SK-N-SH treated with all-trans-retinoic acid at 6 μM for 48 hours (cell line): ENCODE data around the gene CPA4.
A peak's percentile ranks its signal among the peaks of the same experiment; 100 is the strongest.

Source experiments
- ATAC-seq: fragments of 200-7000 bp; cut with Tn5 transposase; 3 replicates; pipeline ENCODE4 v1.9.1; 2020; ENCODE audit warnings: mild to moderate bottlenecking, moderate library complexity
- ESRRG ChIP-seq: fragments of 250-450 bp; sonication (Bioruptor Pico); IDR thresholded peaks from 2 replicates; pipeline ENCODE4 v1.6.1; 2021; ENCODE audit warnings: mild to moderate bottlenecking
- ISL1 ChIP-seq: fragments of 250-450 bp; sonication (Bioruptor Pico); IDR thresholded peaks from 2 replicates; pipeline ENCODE4 v2.1.2; 2022; ENCODE audit warnings: mild to moderate bottlenecking, moderate library complexity
- OSR1 ChIP-seq: fragments of 250-450 bp; sonication (Bioruptor Pico); IDR thresholded peaks from 2 replicates; pipeline ENCODE4 v1.8.0; 2022; ENCODE audit warnings: moderate library complexity, mild to moderate bottlenecking, inconsistent platforms
- PPARA ChIP-seq: fragments of 250-450 bp; sonication (Bioruptor Pico); IDR thresholded peaks from 2 replicates; pipeline ENCODE4 v1.5.0; 2020; ENCODE audit warnings: mild to moderate bottlenecking, borderline replicate concordance
- RARB ChIP-seq: fragments of 250-450 bp; sonication (Bioruptor Pico); IDR thresholded peaks from 2 replicates; pipeline ENCODE4 v1.8.0; 2021; ENCODE audit warnings: mild to moderate bottlenecking, moderate library complexity
- SNAI2 ChIP-seq: fragments of 250-450 bp; sonication (Bioruptor Pico); IDR thresholded peaks from 2 replicates; pipeline ENCODE4 v1.5.0; 2020; ENCODE audit warnings: mild to moderate bottlenecking, moderate library complexity
- TCF4 ChIP-seq: fragments of 250-450 bp; sonication (Bioruptor Pico); IDR thresholded peaks from 2 replicates; pipeline ENCODE4 v1.8.0; 2021; ENCODE audit warnings: mild to moderate bottlenecking, moderate library complexity, borderline replicate concordance
- ZC3H10 ChIP-seq: fragments of 250-450 bp; sonication (Bioruptor Pico); IDR thresholded peaks from 2 replicates; pipeline ENCODE4 v1.5.1; 2021; ENCODE audit warnings: mild to moderate bottlenecking, moderate library complexity
- ZFP3 ChIP-seq: fragments of 250-450 bp; sonication (Bioruptor Pico); IDR thresholded peaks from 2 replicates; pipeline ENCODE4 v1.5.0; 2020; ENCODE audit warnings: mild to moderate bottlenecking, moderate library complexity
- ZNF565 ChIP-seq: fragments of 450-650 bp; formaldehyde crosslinking; conservative IDR thresholded peaks from 2 replicates; pipeline ENCODE4 v1.5.0; 2020; ENCODE audit warnings: low read depth, mild to moderate bottlenecking, moderate library complexity
- ZNF70 ChIP-seq: fragments of 450-650 bp; formaldehyde crosslinking; IDR thresholded peaks from 2 replicates; pipeline ENCODE4 v1.5.0; 2020; ENCODE audit warnings: mild to moderate bottlenecking, moderate library complexity
- TF ChIP-seq, protein P1 (sequence below): fragments of 250-450 bp; sonication (Bioruptor Pico); IDR thresholded peaks from 2 replicates; pipeline ENCODE4 v1.5.0; 2020; ENCODE audit warnings: mild to moderate bottlenecking, moderate library complexity
- TF ChIP-seq, protein P2 (sequence below): fragments of 250-450 bp; sonication (Bioruptor Pico); IDR thresholded peaks from 2 replicates; pipeline ENCODE4 v1.5.1; 2020; ENCODE audit warnings: low read depth, mild to moderate bottlenecking, moderate library complexity
- TF ChIP-seq, protein P3 (sequence below): fragments of 250-450 bp; sonication (Bioruptor Pico); IDR thresholded peaks from 2 replicates; pipeline ENCODE4 v1.8.0; 2021; ENCODE audit warnings: low read depth, mild to moderate bottlenecking, moderate library complexity, borderline replicate concordance
- TF ChIP-seq, protein P4 (sequence below): fragments of 250-450 bp; sonication (Bioruptor Pico); IDR thresholded peaks from 2 replicates; pipeline ENCODE4 v1.5.1; 2021; ENCODE audit warnings: mild to moderate bottlenecking, moderate library complexity

Gene CPA4

DNA sequence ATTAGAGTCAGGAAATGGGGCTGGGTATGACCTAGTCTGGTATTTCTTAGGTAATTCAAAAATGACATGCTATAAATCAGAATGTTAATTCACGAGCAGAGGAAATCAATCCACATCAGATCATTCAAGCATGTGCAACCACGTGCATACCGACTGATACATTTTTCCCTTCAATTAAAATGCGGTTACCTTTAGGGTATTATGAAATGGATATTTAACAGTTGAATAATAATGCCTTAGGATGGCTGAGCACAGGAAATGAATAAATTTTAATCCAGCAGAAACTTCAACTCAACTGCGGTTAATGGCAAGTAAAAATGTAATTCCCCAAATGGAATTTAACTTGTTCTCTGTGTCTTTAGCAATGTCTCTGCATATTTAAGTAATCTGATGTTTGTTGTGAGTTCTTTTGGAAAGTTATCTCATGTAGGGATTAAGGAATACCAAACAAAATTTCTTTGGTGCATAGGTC, 17.1 kb upstream of the CPA4 start:
- TF ChIP-seq PPARA = no peak
- TF ChIP-seq, protein P1, sequence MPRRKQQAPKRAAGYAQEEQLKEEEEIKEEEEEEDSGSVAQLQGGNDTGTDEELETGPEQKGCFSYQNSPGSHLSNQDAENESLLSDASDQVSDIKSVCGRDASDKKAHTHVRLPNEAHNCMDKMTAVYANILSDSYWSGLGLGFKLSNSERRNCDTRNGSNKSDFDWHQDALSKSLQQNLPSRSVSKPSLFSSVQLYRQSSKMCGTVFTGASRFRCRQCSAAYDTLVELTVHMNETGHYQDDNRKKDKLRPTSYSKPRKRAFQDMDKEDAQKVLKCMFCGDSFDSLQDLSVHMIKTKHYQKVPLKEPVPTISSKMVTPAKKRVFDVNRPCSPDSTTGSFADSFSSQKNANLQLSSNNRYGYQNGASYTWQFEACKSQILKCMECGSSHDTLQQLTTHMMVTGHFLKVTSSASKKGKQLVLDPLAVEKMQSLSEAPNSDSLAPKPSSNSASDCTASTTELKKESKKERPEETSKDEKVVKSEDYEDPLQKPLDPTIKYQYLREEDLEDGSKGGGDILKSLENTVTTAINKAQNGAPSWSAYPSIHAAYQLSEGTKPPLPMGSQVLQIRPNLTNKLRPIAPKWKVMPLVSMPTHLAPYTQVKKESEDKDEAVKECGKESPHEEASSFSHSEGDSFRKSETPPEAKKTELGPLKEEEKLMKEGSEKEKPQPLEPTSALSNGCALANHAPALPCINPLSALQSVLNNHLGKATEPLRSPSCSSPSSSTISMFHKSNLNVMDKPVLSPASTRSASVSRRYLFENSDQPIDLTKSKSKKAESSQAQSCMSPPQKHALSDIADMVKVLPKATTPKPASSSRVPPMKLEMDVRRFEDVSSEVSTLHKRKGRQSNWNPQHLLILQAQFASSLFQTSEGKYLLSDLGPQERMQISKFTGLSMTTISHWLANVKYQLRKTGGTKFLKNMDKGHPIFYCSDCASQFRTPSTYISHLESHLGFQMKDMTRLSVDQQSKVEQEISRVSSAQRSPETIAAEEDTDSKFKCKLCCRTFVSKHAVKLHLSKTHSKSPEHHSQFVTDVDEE = no peak
- TF ChIP-seq, protein P2, sequence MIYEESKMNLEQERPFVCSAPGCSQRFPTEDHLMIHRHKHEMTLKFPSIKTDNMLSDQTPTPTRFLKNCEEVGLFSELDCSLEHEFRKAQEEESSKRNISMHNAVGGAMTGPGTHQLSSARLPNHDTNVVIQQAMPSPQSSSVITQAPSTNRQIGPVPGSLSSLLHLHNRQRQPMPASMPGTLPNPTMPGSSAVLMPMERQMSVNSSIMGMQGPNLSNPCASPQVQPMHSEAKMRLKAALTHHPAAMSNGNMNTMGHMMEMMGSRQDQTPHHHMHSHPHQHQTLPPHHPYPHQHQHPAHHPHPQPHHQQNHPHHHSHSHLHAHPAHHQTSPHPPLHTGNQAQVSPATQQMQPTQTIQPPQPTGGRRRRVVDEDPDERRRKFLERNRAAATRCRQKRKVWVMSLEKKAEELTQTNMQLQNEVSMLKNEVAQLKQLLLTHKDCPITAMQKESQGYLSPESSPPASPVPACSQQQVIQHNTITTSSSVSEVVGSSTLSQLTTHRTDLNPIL (CRISPR knock-in tag) = peak; percentile 51; the same call in 1 of the 2 replicates
- no peak for TF ChIP-seq ESRRG (CRISPR knock-in tag)
- TF ChIP-seq, protein P3, sequence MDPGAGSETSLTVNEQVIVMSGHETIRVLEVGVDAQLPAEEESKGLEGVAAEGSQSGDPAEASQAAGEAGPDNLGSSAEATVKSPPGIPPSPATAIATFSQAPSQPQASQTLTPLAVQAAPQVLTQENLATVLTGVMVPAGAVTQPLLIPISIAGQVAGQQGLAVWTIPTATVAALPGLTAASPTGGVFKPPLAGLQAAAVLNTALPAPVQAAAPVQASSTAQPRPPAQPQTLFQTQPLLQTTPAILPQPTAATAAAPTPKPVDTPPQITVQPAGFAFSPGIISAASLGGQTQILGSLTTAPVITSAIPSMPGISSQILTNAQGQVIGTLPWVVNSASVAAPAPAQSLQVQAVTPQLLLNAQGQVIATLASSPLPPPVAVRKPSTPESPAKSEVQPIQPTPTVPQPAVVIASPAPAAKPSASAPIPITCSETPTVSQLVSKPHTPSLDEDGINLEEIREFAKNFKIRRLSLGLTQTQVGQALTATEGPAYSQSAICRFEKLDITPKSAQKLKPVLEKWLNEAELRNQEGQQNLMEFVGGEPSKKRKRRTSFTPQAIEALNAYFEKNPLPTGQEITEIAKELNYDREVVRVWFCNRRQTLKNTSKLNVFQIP = no peak
- no peak for TF ChIP-seq SNAI2
- TF ChIP-seq ZFP3 (CRISPR knock-in tag) = no peak
- no peak for TF ChIP-seq ZNF565
- peak; percentile 78 for TF ChIP-seq ISL1 (CRISPR knock-in tag)
- no peak for TF ChIP-seq OSR1
- ATAC-seq = 0 out of 3 replicates have a peak, but pooled peaks have one; percentile 5

DNA sequence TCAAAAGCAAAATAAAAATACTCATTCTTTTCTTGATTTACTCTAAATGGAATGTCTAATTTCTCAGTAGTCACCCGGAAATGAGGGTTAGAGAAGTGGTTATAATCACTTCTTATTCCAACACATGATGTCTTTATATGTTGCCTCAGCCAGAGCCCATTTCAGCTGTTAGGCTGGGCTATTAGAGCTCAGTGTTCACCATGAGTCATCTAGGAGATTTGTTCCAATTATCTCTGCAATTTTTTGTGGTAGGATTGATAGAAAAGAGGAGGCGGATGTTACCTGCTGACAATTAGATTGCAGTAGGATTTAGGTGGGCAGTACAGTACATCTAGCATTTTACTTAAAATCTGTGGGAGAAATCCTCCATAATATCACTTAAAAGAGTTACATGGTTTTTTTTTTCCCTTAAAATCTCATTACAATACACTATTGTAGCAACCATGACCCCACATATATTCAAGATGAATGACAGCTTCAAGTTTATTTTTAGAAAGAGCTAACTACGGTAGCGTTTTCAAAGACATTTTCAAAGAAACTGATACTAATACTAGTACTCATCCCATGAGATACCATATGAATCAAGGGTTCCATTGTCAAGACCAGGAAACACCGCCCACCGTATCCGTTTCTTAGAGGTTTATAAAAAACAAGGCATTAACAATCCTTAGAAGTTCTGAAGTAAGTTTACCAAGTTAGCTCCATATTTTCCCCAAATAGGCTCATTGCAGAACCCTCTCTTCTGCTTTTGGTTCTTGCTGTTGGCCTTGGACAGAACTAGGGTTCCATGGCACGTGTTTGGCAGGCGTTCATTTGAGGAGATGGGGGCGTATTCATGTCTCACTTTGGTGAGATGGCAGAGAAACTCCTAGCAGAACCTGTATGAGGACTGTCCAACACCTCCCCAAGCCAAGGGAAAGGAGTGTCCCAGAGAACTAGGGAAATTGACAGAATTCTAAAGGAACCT, 15.9 kb upstream of the CPA4 start:
- ATAC-seq = peak; percentile 71
- 0 out of 2 replicates have a peak, but pooled peaks have one; percentile 52 for TF ChIP-seq ZNF70
- no peak for TF ChIP-seq ZC3H10 (CRISPR knock-in tag)
- TF ChIP-seq ISL1 (CRISPR knock-in tag) = peak; percentile 40

DNA sequence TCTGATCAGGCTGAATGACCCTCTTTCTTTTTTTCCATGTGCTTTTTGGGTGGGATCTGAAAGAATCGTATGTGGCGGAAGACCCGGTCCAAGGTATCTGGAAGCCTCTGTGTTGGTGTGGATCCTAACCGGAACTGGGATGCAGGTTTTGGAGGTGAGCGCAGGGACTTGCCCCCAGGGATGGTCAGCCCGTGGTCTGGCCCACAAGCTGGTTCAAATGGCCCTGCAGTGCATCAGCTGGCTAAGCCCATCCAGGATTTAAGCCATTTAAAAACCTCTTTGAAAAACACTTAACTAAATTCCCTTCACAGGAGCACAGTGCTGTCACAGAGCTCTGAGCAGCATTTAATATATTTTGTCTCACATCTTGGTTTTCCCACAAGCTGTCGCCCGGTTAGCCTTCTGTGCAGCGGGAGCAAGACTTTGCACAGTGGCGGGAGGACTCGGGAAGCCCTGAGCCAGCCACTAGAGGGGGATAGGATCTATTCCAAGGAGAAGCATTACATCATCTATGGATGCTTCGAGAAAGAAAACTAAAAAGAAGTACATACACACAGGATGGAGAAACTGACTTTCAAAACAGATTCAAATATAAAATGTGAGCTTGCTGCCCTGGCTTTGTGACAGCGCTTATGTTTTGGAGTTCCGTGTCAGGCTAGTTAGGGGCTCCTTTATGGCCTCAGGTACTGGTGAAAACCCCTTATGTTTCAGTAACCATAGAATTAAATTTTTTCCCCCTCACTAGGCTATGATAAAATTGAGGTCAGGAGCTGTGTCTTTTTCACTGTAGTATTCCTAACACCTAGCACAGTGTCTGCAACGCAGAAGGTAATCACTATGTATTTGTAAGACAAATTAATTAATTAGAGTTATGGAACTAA, 15.0 kb upstream of the CPA4 start:
- ATAC-seq = peak; percentile 80
- TF ChIP-seq RARB (CRISPR knock-in tag) (no peak), ISL1 (CRISPR knock-in tag) (no peak), ZNF565 (no peak)
- TF ChIP-seq, protein P1 = no peak
- TF ChIP-seq, protein P4, sequence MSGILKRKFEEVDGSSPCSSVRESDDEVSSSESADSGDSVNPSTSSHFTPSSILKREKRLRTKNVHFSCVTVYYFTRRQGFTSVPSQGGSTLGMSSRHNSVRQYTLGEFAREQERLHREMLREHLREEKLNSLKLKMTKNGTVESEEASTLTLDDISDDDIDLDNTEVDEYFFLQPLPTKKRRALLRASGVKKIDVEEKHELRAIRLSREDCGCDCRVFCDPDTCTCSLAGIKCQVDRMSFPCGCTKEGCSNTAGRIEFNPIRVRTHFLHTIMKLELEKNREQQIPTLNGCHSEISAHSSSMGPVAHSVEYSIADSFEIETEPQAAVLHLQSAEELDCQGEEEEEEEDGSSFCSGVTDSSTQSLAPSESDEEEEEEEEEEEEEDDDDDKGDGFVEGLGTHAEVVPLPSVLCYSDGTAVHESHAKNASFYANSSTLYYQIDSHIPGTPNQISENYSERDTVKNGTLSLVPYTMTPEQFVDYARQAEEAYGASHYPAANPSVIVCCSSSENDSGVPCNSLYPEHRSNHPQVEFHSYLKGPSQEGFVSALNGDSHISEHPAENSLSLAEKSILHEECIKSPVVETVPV (CRISPR knock-in tag) = no peak

DNA sequence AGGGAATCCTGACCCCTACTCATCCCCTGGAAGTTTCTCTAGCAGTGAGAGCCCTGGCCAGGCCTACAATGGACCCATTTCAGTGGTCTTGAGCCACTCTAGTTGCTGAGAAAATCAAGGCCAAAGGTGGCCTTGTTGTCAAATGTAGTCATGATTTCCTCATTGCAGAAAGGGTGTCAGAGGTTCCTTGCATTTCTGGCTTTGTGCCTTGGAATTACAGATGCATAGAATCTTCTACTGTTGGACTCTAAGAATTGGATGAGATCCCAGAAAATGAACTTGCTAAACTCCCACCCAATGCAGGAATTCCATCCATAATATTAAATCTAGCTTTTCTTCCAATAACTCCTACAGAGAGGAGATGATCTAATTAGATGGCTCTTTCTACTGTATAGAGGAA, 14.1 kb upstream of the CPA4 start:
- peak; percentile 34; the same call in 2 of the 3 replicates for ATAC-seq

More for the DNA sequence above, 14.1 kb upstream of the CPA4 start:
- TF ChIP-seq ZFP3 (CRISPR knock-in tag) (0 out of 2 replicates have a peak, but pooled peaks have one; percentile 73), ISL1 (CRISPR knock-in tag) (peak; percentile 59; the same call in 1 of the 2 replicates), TCF4 (CRISPR knock-in tag) (no peak)
